H54 (cell line): ENCODE measurements around the gene AVEN.
A peak's percentile ranks its signal among the peaks of the same experiment; 100 is the strongest.

Experiments
- DNase-seq: peaks from one replicate; pipeline ENCODE4 v3.0.0; 2011; ENCODE audit warnings: low spot score, mixed read lengths; ENCODE audit not compliant: insufficient read length
- FAIRE-seq: peaks from 3 replicates; lab custom pipeline; 2011; peaks lifted over from hg19 to GRCh38; lab: Jason Lieb, UNC
- POLR2A ChIP-seq: IDR thresholded peaks from 2 replicates; pipeline ENCODE4 v1.6.1; 2011; ENCODE audit warnings: low read depth, mild to moderate bottlenecking, low read length

AVEN gene

GRCh38 chr15:33982516-33982915, 56.5 kb downstream of the AVEN start:
- no peak for TF ChIP-seq POLR2A
- DNase-seq, result no peak
- no peak for FAIRE-seq

DNA sequence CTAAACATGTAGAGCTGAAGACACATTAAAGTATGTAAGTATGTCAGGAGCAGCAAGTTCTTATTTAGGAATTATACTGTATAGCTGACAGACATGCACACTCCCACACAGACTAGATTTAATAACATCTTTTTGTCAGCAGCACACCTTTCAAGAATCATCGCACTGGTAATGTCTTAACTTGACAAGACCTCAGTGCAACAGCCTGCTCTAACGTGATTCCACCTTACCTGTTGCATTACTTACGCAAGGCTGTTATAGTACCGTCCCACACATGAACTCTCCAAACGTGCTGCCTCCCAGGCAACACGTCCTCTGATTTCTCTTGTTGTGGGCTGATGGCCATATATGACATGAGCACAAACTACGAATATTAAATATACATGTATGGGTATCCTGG, 58.8 kb downstream of the AVEN start:
- DNase-seq, result no peak
- no peak for TF ChIP-seq POLR2A
- FAIRE-seq, result peak; percentile 30

GRCh38 chr15:33975022-33975565, 63.9 kb downstream of the AVEN start:
- TF ChIP-seq POLR2A, result no peak
- FAIRE-seq (no peak), DNase-seq (no peak)

DNA sequence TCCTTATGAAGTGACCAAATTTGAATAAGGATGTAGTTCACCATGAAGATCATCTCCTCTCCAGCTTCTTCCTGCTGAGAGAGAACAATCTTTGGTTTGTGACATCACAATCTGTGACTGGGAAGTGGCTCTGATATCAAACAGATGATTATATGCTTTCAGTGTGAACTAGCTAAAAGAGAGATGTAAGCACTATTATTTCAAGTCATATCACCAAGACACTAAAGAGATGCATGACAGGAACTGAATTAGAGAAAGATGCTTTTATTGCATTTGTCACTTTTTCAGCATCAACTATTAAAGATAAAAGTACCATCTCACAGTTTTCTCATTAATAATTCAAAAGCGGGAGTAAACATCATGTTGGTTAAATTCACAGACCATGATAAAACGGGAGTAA, 67.2 kb downstream of the AVEN start:
- no peak for TF ChIP-seq POLR2A
- FAIRE-seq (no peak), DNase-seq (no peak)

- no peak for FAIRE-seq
- no peak for TF ChIP-seq POLR2A
- DNase-seq, result no peak
These were observed 70.2 kb downstream of the AVEN start for GRCh38 chr15:33968821-33969220.

GRCh38 chr15:33968224-33968623, 70.8 kb downstream of the AVEN start, which contains the start of gene CHRM5:
Gene CHRM5 (plus strand): TSS chr15:33968497. CDS start chr15:34062718, 94,221 bp downstream.
- no peak for TF ChIP-seq POLR2A
- no peak for DNase-seq
- peak; percentile 6 for FAIRE-seq

GRCh38 chr15:33964665-33965040, 74.4 kb downstream of the AVEN start:
- FAIRE-seq (no peak), DNase-seq (no peak)
- TF ChIP-seq POLR2A, result no peak

- DNase-seq (no peak), FAIRE-seq (peak; percentile 62)
- TF ChIP-seq POLR2A, result no peak
These were observed 75.0 kb downstream of the AVEN start for GRCh38 chr15:33963831-33964664.

- no peak for TF ChIP-seq POLR2A
- FAIRE-seq, result no peak
- no peak for DNase-seq
These were observed 78.5 kb downstream of the AVEN start for GRCh38 chr15:33960549-33960935.

DNA sequence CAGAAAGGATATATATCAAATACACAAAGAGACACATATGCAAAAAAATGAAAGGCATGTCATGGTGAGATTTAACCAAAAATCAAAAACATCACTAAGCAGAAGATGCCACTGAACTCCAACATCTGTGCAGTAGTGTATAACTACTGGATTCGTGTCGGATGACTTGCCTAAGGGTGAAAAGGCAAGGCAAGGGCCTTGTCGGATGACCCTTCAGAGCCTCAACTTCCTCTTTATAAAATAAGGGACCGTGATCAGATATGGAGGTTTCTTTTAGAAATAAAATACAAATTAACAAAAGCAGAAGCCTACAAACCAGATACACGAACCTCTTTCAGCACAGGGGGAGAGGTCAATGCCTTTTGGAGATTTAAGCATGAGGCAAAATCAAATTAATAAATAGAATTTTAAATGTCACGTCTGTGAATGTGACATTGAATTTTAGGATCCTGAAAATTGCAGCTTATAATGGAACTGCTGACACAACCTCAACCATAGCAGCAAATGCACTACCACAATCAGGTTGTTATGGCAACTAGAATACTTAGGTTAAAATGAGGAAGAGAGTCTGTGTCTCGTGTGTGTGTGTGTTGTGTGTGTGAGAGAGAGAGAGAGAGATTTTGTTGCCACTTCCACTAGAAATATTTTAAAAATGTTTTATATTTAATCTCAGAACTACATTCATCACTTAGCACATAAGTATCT, 79.0 kb downstream of the AVEN start:
- DNase-seq (no peak), FAIRE-seq (no peak)
- no peak for TF ChIP-seq POLR2A

DNA sequence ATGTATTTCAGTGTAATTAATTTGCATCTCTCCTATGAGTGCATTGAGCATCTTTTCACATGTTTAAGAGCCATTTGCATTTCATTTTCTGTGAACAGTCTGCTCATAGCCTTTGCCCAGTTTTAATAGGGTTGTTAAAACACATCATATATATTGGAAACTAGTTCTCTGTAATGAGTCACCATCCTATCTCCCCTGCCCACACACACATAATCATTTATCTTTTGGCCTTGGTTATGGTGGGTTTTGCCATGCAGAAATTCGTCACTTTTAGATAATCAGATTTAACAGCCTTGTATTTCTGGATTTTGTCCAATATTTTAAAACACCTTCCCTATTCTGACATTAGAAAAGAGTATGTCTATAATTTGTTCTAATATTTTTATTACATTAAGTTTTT, 82.6 kb downstream of the AVEN start:
- FAIRE-seq (no peak), DNase-seq (no peak)
- no peak for TF ChIP-seq POLR2A

GRCh38 chr15:33955945-33956344, 83.1 kb downstream of the AVEN start:
- no peak for TF ChIP-seq POLR2A
- FAIRE-seq, result no peak
- no peak for DNase-seq

GRCh38 chr15:33946152-33946551, 92.9 kb downstream of the AVEN start:
- DNase-seq (no peak), FAIRE-seq (no peak)
- no peak for TF ChIP-seq POLR2A
